AG09319 (cell line): Measurements from ENCODE around the gene ZBTB33.

Experiments used
- DNase-seq: peaks from one replicate; pipeline ENCODE4 v3.0.0-alpha.2; 2010; ENCODE audit warnings: low read depth; ENCODE audit errors: extremely low read depth
- TF ChIP-seq, protein P1 (sequence below): IDR thresholded peaks from 2 replicates; pipeline ENCODE4 v1.5.1; 2011; ENCODE audit warnings: low read depth, mild to moderate bottlenecking, inconsistent platforms, low read length, moderate library complexity

The ZBTB33 gene

DNA sequence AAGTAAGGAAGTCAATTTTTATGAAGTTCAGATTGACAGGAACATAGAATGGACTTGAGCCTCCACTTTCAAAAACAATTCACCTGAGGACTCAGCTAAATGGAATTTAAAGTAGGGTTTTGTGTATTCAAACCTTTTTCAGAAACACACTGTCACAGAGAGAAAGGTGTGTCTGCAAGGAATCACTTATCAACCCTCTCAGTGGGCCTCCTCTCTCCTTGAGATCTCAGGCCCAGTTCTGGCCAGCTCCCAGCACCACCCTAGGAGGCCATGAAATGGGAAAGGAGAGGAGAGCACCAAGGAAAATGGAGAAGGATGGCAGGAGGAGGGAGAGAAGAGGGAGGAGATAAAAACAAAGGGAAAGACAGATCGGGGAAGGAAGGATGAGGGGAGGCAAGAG is 32.1 kb downstream of the ZBTB33 start:
- DNase-seq: no peak

DNA sequence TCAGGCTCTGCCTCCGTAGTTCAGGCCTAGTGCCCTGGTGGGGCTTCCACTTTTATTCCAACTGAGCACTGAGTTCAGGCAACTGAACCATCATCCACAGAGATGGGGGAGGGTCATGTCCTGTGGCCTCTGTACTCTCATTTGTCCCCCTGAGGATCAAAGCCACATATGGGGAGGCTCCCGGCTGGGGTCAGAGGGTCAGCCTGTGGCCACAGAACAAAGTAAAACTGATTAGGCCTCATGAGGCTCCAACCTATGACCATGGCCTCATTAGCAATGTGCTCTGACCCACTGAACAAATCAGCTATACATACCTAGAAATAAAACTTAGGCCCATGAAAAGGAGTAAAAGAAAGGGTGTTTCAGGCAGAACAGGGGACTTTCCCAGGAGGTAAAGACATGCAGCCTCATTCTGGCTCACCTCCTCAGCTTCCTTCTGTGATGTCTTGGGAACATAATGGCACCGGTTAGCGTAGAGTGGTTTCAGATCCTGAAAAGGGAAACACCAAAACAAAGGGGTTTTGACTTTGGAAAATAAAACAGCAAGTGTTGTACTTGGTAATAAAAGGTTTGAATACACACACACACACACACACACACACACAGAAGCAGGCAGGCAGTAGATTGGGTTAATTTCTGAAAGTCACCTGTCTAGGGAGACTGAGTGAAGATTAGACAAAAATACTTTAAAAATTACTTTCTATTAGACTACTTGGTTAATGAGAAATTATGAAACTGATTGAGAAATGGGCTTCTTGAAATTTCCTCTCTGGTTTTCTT is 36.3 kb downstream of the ZBTB33 start:
- TF ChIP-seq, protein P1, sequence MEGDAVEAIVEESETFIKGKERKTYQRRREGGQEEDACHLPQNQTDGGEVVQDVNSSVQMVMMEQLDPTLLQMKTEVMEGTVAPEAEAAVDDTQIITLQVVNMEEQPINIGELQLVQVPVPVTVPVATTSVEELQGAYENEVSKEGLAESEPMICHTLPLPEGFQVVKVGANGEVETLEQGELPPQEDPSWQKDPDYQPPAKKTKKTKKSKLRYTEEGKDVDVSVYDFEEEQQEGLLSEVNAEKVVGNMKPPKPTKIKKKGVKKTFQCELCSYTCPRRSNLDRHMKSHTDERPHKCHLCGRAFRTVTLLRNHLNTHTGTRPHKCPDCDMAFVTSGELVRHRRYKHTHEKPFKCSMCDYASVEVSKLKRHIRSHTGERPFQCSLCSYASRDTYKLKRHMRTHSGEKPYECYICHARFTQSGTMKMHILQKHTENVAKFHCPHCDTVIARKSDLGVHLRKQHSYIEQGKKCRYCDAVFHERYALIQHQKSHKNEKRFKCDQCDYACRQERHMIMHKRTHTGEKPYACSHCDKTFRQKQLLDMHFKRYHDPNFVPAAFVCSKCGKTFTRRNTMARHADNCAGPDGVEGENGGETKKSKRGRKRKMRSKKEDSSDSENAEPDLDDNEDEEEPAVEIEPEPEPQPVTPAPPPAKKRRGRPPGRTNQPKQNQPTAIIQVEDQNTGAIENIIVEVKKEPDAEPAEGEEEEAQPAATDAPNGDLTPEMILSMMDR: no peak
- no peak for DNase-seq

More for the DNA sequence above, 32.1 kb downstream of the ZBTB33 start:
- TF ChIP-seq, protein P1: no peak

DNA sequence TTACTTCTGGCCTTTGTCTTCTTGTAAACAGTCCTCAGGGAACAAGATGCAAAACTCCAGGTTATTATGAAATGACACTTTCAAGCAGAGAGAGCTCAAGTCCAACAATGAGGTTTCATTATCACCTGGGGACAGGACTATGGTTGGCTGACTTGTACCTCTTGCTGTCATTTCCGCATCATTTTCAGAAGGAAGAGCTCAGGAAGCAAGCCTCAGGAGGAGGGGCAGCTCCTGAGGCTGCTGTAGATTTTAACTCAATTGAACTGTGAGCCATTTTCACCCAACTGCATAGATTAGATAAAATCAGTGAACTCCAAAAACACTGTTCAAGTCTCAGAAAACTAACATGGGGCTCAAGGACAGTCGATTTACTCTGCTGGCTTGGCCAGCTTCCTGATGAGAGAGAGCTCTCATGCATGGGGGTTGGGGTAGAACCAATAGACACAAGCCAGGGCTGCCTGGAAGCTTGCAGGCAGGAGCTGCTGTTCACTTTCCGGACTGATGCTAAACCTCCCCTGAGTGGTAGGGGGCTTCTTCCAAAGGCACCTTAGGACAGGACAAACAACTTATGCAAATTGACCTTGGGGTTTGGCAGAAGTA is 37.0 kb downstream of the ZBTB33 start:
- no peak for DNase-seq
- TF ChIP-seq, protein P1: no peak

DNA sequence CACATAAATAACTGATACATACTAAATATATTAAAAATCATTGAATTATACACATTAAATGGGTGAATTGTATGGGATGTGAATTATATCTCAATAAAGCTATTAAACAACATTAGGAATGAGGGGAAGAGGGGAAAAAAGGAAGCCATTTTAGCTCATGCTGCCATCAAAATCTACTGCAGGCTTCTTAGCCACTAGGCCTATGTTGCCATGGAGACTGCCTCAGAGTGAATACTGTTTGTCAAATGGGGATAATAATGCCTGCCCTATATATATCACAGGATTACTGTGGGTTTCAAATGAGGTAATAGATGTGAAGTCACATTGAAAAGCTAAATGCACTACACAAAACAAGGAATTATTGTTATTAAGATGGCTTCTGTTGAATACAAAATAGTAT is 39.5 kb downstream of the ZBTB33 start:
- TF ChIP-seq, protein P1: no peak
- no peak for DNase-seq

DNA sequence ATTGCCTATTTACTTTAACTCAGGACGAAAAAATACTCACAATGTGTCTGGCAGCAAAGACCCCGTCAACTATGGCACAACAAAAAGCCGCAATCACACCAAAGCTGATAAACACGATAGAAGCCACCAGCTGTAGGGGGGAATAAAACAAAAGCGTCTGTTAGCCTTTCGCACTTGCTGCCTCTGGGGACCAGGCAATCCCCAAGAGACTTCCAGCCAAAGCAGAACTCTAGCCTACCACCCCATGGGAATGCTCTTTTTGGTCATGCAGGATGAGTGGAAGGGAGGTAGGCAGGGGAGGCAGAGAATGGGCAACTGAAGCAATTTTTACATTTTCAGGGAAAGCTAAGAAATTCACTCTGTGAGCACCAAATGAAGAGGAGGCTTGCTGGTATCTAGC is 40.6 kb downstream of the ZBTB33 start:
- TF ChIP-seq, protein P1: no peak
- no peak for DNase-seq

DNA sequence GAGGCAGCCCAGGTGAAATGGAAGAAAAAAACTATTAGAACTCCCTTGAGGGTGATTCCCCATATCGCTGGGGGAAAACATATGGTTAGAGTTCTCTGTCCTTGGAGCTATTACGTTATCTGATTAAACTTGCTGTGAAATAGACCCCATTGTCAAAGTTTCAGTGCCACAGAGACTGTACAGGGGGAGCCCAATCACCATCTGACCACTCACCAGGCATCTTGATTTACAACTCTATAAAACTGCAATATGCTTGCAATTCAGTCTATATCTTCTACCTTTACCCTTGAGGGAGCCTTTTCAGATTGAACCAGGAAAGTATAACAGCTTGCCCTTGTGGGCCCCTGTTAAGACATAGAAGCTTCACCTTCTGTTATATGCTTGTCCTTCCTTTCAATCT is 42.4 kb downstream of the ZBTB33 start:
- TF ChIP-seq, protein P1: no peak
- no peak for DNase-seq

DNA sequence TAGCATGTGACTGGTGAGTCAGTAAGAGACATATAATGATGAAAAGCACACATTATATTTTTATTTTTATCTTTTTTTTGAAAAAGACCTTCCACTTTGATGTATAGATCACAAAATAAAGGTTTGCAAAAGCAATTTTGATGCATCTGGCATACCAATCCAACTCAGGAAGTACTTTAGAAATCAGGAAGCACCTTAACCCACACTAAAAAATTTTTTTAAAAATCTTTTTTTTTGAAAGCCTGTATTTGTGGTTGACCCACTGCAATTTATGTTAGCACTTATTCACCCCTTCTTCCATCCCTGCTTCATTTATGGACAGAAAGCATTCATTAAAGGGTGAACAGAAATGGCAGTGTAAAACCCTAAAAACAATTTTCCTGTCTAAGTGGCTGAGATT is 44.0 kb downstream of the ZBTB33 start:
- DNase-seq: no peak
- TF ChIP-seq, protein P1: no peak
